GM12875 (cell line): Measurements from ENCODE around the gene KRTAP6-3.

ENCODE experiments used
- H3K4me3 ChIP-seq: one replicate; pipeline ENCODE4 v1.5.1; 2011; ENCODE audit warnings: low read depth, low read length, control low read depth
- CTCF ChIP-seq: IDR thresholded peaks from 2 replicates; pipeline ENCODE4 v1.5.1; 2011; ENCODE audit warnings: low read depth, mild to moderate bottlenecking, control low read depth, inconsistent platforms, low read length, moderate library complexity, borderline replicate concordance; ENCODE audit not compliant: insufficient read depth

The KRTAP6-3 gene

GRCh38 chr21:30620522-30620921, 28.3 kb downstream of the KRTAP6-3 start, which contains the start of gene KRTAP20-4:
Gene KRTAP20-4 (plus strand): TSS chr21:30620627.
- no peak for TF ChIP-seq CTCF
- no peak within 1 kb of the TSS for H3K4me3 ChIP-seq

GRCh38 chr21:30623362-30623761, 31.1 kb downstream of the KRTAP6-3 start:
- no peak overlapping the region for H3K4me3 ChIP-seq
- TF ChIP-seq CTCF, result no peak

GRCh38 chr21:30625449-30626165, 33.4 kb downstream of the KRTAP6-3 start:
- no peak for TF ChIP-seq CTCF
- H3K4me3 ChIP-seq, result no peak overlapping the region

GRCh38 chr21:30628109-30628508, 35.9 kb downstream of the KRTAP6-3 start:
- no peak overlapping the region for H3K4me3 ChIP-seq
- no peak for TF ChIP-seq CTCF

- no peak overlapping the region for H3K4me3 ChIP-seq
- TF ChIP-seq CTCF, result no peak
Observed at GRCh38 chr21:30629200-30629599, 37.0 kb downstream of the KRTAP6-3 start.

GRCh38 chr21:30634906-30635305, 42.7 kb downstream of the KRTAP6-3 start, which contains the start of gene KRTAP20-2:
Gene KRTAP20-2 (plus strand): TSS chr21:30635206. CDS start chr21:30635264, 58 bp downstream.
- no peak for TF ChIP-seq CTCF
- H3K4me3 ChIP-seq, result no peak within 1 kb of the TSS

- TF ChIP-seq CTCF, result no peak
- no peak overlapping the region for H3K4me3 ChIP-seq
Observed at GRCh38 chr21:30638686-30639085, 46.4 kb downstream of the KRTAP6-3 start.
